Liver (tissue), 9 donors: ENCODE data around the gene PPM1M. TPM values are rescaled to one million over a fixed set of nuclear protein-coding genes. Genes with fewer than 3 reads are reported as not detected.
A peak's percentile ranks its signal among the peaks of the same experiment; 100 is the strongest.

Experiments
- DNase-seq: peaks from one replicate; pipeline ENCODE4 v3.0.0-alpha.2; 2017; ENCODE audit warnings: low spot score
- H3K27ac ChIP-seq, 2 donors: one replicate each; pipeline ENCODE4 v1.7.0; 2013; ENCODE audit warnings: inconsistent platforms in 2 of 2, low read length in 2 of 2, control low read depth in 1 of 2, low read depth in 1 of 2, mild to moderate bottlenecking in 1 of 2
- H3K27me3 ChIP-seq, 4 donors: one replicate each; pipeline versions ENCODE4 v1.6.1 to v1.7.0; 2013; ENCODE audit warnings: low read length in 3 of 4, inconsistent platforms in 1 of 4, mild to moderate bottlenecking in 1 of 4, moderate library complexity in 1 of 4; ENCODE audit not compliant: control insufficient read depth in 4 of 4, insufficient read depth in 4 of 4
- H3K36me3 ChIP-seq, 4 donors: one replicate each; pipeline versions ENCODE4 v1.6.1 to v1.7.0; 2013; ENCODE audit warnings: low read length in 3 of 4, mild to moderate bottlenecking in 3 of 4, low read depth in 1 of 4, moderate library complexity in 1 of 4; ENCODE audit not compliant: control insufficient read depth in 4 of 4, insufficient read depth in 3 of 4
- H3K4me1 ChIP-seq, 4 donors: one replicate each; pipeline versions ENCODE4 v1.6.1 to v1.7.0; 2013; ENCODE audit warnings: low read length in 3 of 4, mild to moderate bottlenecking in 3 of 4, moderate library complexity in 1 of 4; ENCODE audit not compliant: control insufficient read depth in 4 of 4, insufficient read depth in 4 of 4
- H3K4me3 ChIP-seq, 3 donors: one replicate each; pipeline versions ENCODE4 v1.6.1 to v1.7.0; 2013; ENCODE audit warnings: low read length in 3 of 3, control low read depth in 1 of 3, low read depth in 1 of 3, mild to moderate bottlenecking in 1 of 3
- H3K9ac ChIP-seq, 2 donors: one replicate each; pipeline ENCODE4 v1.7.0; 2013; ENCODE audit warnings: low read length in 2 of 2, mild to moderate bottlenecking in 2 of 2, moderate library complexity in 2 of 2, control low read depth in 1 of 2, low read depth in 1 of 2
- H3K9me3 ChIP-seq, 4 donors: one replicate each; pipeline versions ENCODE4 v1.6.1 to v1.7.0; 2013; ENCODE audit warnings: low read length in 3 of 4; ENCODE audit not compliant: control insufficient read depth in 4 of 4
- EGR1 ChIP-seq, 2 donors: IDR thresholded peaks; 2 replicates each; pipeline ENCODE4 v1.6.1; 2016 to 2018; ENCODE audit warnings: antibody characterized with exemption in 2 of 2, low read depth in 2 of 2
- FOXA2 ChIP-seq: IDR thresholded peaks from 2 replicates; pipeline ENCODE4 v1.6.1; 2016; ENCODE audit warnings: antibody characterized with exemption
- GABPA ChIP-seq, 2 donors: IDR thresholded peaks in 1 of 2; conservative IDR thresholded peaks in 1 of 2; 2 replicates each; pipeline ENCODE4 v1.6.1; 2016; ENCODE audit warnings: antibody characterized with exemption in 2 of 2, mild to moderate bottlenecking in 1 of 2, moderate library complexity in 1 of 2
- HNF4A ChIP-seq, 2 donors: conservative IDR thresholded peaks; 2 replicates each; pipeline ENCODE4 v1.6.1; 2016; ENCODE audit warnings: antibody characterized with exemption in 2 of 2, mild to moderate bottlenecking in 2 of 2
- HNF4G ChIP-seq: IDR thresholded peaks from 2 replicates; pipeline ENCODE4 v1.6.1; 2016; ENCODE audit warnings: antibody characterized with exemption
- JUND ChIP-seq, 2 donors: IDR thresholded peaks; 2 replicates each; pipeline ENCODE4 v1.6.1; 2016; ENCODE audit warnings: antibody characterized with exemption in 2 of 2
- NR2F2 ChIP-seq: IDR thresholded peaks from 2 replicates; pipeline ENCODE4 v1.6.1; 2016; ENCODE audit warnings: antibody characterized with exemption
- RAD21 ChIP-seq, 2 donors: IDR thresholded peaks; 2 replicates each; pipeline ENCODE4 v1.6.1; 2016; ENCODE audit warnings: antibody characterized with exemption in 2 of 2, mild to moderate bottlenecking in 2 of 2
- RXRA ChIP-seq, 2 donors: IDR thresholded peaks; 2 replicates each; pipeline ENCODE4 v1.6.1; 2017 to 2018; ENCODE audit warnings: antibody characterized with exemption in 2 of 2, mild to moderate bottlenecking in 1 of 2
- SP1 ChIP-seq: IDR thresholded peaks from 2 replicates; pipeline ENCODE4 v1.6.1; 2018; ENCODE audit warnings: antibody characterized with exemption, mild to moderate bottlenecking
- TAF1 ChIP-seq: conservative IDR thresholded peaks from 2 replicates; pipeline ENCODE4 v1.6.1; 2016; ENCODE audit warnings: antibody characterized with exemption, mild to moderate bottlenecking
- YY1 ChIP-seq: IDR thresholded peaks from 2 replicates; pipeline ENCODE4 v1.6.1; 2016; ENCODE audit warnings: antibody characterized with exemption, mild to moderate bottlenecking
- WGBS: extraction: QIAGEN DNeasy Blood & Tissue Kit; methylation state at CpG from one replicate; pipeline ENCODE4 v1.1.7; 2013; 5-methylcytosine and 5-hydroxymethylcytosine counted together
- polyA plus RNA-seq, 2 donors: library from polyadenylated mRNA; stranded (reverse) in 1 of 2; unstranded in 1 of 2; fragments of 200-250 nt in 1 of 2; fragments of >200 nt in 1 of 2; fragmentation: Nextera tagmentation in 1 of 2; extraction: Ambion mirVana in 1 of 2; gene quantifications; one replicate each; pipeline versions ENCODE4 v1.2.1 to v1.2.3, GENCODE V29; 2013 to 2015
- total RNA-seq, 2 donors: library from RNA; depleted of rRNA; stranded (reverse); fragments of >200 nt; gene quantifications; one replicate each; pipeline ENCODE4 v1.2.3, GENCODE V29; 2014
- TF ChIP-seq, protein P1 (sequence below): IDR thresholded peaks from 2 replicates; pipeline ENCODE4 v1.6.1; 2016; ENCODE audit warnings: antibody characterized with exemption
- TF ChIP-seq, protein P2 (sequence below): IDR thresholded peaks from 2 replicates; pipeline ENCODE4 v1.6.1; 2016; ENCODE audit warnings: antibody characterized with exemption, mild to moderate bottlenecking
- TF ChIP-seq, protein P3 (sequence below): IDR thresholded peaks from 2 replicates; pipeline ENCODE4 v1.6.1; 2016; ENCODE audit warnings: antibody characterized with exemption
- TF ChIP-seq, protein P4 (sequence below): IDR thresholded peaks from 2 replicates; pipeline ENCODE4 v1.6.1; 2016; ENCODE audit warnings: antibody characterized with exemption
- donor health status: healthy.
- donor health status: healthy.
- donor health status: healthy.
- donor health status: healthy.
- donor health status: healthy.

The PPM1M gene
- total and polyA plus RNA-seq, 4 donors: 2.8 to 5.5 (median 4.6) TPM

DNA sequence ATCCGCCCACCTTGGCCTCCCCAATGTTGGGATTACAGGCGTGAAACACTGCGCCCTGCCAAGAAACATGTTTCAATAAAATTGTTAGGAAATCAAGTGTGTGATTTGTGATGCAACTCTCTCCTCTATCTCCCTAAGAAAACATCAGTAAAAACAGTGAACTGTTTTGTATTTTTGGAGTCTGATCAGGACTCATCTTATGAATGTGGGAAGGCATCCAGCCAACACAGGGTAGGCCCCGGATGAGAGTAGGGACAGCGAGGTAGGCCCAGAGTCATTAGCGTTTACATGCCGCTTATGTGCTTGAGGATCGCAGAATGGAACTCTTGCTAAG, 41.2 kb downstream of the PPM1M start (continued):
- TF ChIP-seq, protein P1, sequence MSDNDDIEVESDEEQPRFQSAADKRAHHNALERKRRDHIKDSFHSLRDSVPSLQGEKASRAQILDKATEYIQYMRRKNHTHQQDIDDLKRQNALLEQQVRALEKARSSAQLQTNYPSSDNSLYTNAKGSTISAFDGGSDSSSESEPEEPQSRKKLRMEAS: peak; percentile 77

DNA sequence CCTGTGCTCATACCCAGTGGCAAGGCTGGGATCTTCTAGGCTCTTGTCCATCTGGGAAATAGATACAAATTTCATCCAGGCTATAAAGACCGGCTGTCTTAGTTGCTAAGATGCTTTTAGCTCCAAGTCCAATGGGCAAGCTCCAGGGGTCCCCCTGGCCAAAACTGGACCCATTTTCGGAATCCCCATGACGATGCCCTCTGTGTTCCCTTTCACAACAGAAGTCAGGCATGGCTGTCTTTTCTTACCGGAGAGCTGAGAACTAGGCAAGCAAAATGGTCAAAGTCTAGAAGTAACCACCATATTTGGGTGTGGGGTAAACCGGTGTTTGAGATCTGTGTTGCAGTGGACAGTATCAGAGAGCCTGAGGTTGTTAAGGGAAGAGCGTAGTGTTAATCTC, 43.1 kb downstream of the PPM1M start:
- Histone ChIP-seq H3K27ac (peak overlapping the region; percentile 98 to 100), H3K9me3 (no peaks in the 10 kb centered on the region), H3K27me3 (no peaks in the 10 kb centered on the region), H3K4me1 (peaks cover 17 to 76% (median 56%) of the 10 kb centered on the region in 4 donors), H3K4me3 (peak overlapping the region; percentile 66 to 92 (median 67)), H3K36me3 (peaks cover 3 to 6% (median 5%) of the 10 kb centered on the region in 4 donors), H3K9ac (peak overlapping the region in 1 of 2 donors; percentile 8)
- DNase-seq: no peak
- 71% methylated on average over 6 of the region's 6 CpGs for WGBS
- TF ChIP-seq RAD21 (IDR thresholded peaks at IDR 0.05): no peak

DNA sequence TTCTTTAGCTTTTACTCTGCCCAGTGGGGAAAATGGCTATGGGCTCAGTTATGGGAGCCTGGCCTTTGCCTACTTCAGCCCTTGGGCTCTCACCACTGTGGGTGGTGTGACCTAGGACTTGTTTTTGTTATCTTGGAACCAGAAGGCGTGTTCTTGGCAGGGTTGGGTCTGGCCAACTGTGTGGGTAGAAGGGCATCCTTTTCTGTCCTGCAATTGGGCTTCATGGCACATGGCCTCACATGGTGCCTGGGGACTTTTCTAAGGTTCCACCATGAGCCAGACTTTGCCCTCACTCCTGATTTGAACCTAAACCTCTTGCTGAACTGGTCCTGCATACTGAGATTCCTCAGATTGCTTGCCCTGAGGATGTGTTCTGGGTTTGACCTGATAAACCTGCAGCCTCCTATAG, 43.8 kb downstream of the PPM1M start:
- H3K36me3 ChIP-seq: peaks cover 3 to 6% (median 5%) of the 10 kb centered on the region in 4 donors
- H3K4me1 ChIP-seq: peaks cover 17 to 78% (median 58%) of the 10 kb centered on the region in 4 donors
- no peak overlapping the region for H3K4me3 ChIP-seq
- peak overlapping the region; percentile 98 to 100 for H3K27ac ChIP-seq
- H3K27me3 ChIP-seq: no peaks in the 10 kb centered on the region
- TF ChIP-seq, protein P2, sequence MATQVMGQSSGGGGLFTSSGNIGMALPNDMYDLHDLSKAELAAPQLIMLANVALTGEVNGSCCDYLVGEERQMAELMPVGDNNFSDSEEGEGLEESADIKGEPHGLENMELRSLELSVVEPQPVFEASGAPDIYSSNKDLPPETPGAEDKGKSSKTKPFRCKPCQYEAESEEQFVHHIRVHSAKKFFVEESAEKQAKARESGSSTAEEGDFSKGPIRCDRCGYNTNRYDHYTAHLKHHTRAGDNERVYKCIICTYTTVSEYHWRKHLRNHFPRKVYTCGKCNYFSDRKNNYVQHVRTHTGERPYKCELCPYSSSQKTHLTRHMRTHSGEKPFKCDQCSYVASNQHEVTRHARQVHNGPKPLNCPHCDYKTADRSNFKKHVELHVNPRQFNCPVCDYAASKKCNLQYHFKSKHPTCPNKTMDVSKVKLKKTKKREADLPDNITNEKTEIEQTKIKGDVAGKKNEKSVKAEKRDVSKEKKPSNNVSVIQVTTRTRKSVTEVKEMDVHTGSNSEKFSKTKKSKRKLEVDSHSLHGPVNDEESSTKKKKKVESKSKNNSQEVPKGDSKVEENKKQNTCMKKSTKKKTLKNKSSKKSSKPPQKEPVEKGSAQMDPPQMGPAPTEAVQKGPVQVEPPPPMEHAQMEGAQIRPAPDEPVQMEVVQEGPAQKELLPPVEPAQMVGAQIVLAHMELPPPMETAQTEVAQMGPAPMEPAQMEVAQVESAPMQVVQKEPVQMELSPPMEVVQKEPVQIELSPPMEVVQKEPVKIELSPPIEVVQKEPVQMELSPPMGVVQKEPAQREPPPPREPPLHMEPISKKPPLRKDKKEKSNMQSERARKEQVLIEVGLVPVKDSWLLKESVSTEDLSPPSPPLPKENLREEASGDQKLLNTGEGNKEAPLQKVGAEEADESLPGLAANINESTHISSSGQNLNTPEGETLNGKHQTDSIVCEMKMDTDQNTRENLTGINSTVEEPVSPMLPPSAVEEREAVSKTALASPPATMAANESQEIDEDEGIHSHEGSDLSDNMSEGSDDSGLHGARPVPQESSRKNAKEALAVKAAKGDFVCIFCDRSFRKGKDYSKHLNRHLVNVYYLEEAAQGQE: peak; percentile 6
- TF ChIP-seq EGR1 (IDR thresholded peaks at IDR 0.05; ENCODE audit: low read depth in 2 of 2): peak in 1 of 2 donors; percentile 40
- peak; percentile 75 for TF ChIP-seq TAF1
- no peak for TF ChIP-seq HNF4G
- peak overlapping the region in 1 of 2 donors; percentile 8 for H3K9ac ChIP-seq
- no peaks in the 10 kb centered on the region for H3K9me3 ChIP-seq
- 27% methylated on average over 1 of the region's 1 CpG for WGBS
- no peak for DNase-seq

DNA sequence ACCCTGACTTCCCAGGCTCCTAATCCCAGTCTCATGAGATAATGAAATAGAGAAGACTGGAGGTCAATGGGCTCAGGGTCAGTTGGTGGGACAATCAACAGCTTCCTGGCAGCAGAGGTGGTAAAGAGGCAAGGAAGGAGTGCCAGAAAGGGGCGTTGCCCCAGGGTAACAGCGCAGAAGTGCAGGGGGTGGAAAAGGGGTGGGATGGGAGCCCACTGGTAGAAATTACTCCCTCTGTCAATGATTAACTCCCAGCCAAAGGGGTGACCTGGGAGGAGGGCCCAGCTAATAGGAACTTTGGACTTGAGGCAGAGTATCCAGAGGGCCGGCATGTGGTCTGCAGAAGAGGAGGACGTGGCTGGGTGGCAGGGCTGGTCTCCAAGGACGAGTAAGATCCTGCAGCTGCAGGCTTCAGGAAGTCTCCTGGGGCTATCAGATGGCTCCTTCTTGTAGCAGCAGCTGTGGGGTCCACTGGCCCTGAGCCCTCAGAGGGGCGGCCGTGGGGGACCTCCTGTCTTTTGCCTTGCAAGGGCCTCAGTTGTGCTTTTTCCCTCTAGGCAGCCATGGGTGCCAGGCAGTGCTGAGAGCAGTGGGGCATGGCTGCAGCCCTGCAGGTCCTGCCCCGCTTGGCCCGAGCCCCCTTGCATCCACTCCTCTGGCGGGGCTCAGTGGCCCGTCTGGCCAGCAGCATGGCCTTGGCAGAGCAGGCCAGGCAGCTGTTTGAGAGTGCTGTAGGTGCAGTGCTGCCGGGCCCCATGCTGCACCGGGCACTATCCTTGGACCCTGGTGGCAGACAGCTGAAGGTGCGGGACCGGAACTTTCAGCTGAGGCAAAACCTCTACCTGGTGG, 44.4 kb downstream of the PPM1M start:
- peaks cover 3 to 6% (median 5%) of the 10 kb centered on the region in 4 donors for H3K36me3 ChIP-seq
- H3K9me3 ChIP-seq: no peaks in the 10 kb centered on the region
- WGBS: 33% methylated on average over 15 of the region's 15 CpGs
- DNase-seq: peak; percentile 72
- peaks cover 14 to 79% (median 59%) of the 10 kb centered on the region in 4 donors for H3K4me1 ChIP-seq
- peak overlapping the region; percentile 71 to 95 (median 90) for H3K4me3 ChIP-seq
- peak overlapping the region; percentile 70 to 90 for H3K9ac ChIP-seq
- peak overlapping the region; percentile 98 to 100 for H3K27ac ChIP-seq
- H3K27me3 ChIP-seq: no peaks in the 10 kb centered on the region
- TF ChIP-seq YY1: peak; percentile 83
- peak; percentile 96 to 97 for TF ChIP-seq HNF4A (conservative IDR thresholded peaks at IDR 0.05)
- TF ChIP-seq TAF1: peak; percentile 59
- TF ChIP-seq NR2F2: peak; percentile 71
- TF ChIP-seq SP1: peak; percentile 97
- peak; percentile 99 to 100 for TF ChIP-seq RXRA (IDR thresholded peaks at IDR 0.05)
- TF ChIP-seq, protein P3, sequence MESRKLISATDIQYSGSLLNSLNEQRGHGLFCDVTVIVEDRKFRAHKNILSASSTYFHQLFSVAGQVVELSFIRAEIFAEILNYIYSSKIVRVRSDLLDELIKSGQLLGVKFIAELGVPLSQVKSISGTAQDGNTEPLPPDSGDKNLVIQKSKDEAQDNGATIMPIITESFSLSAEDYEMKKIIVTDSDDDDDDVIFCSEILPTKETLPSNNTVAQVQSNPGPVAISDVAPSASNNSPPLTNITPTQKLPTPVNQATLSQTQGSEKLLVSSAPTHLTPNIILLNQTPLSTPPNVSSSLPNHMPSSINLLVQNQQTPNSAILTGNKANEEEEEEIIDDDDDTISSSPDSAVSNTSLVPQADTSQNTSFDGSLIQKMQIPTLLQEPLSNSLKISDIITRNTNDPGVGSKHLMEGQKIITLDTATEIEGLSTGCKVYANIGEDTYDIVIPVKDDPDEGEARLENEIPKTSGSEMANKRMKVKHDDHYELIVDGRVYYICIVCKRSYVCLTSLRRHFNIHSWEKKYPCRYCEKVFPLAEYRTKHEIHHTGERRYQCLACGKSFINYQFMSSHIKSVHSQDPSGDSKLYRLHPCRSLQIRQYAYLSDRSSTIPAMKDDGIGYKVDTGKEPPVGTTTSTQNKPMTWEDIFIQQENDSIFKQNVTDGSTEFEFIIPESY: no peak
- peak; percentile 94 for TF ChIP-seq HNF4G
- TF ChIP-seq JUND (IDR thresholded peaks at IDR 0.05): peak; percentile 74 to 88
- peak in 1 of 2 donors; percentile 83 for TF ChIP-seq GABPA (IDR thresholded peaks at IDR 0.05 in 1 of 2, conservative IDR thresholded peaks at IDR 0.05 in 1 of 2)
- TF ChIP-seq EGR1 (IDR thresholded peaks at IDR 0.05; ENCODE audit: low read depth in 2 of 2): peak; percentile 45 to 65
- peak; percentile 81 for TF ChIP-seq FOXA2
- TF ChIP-seq, protein P4, sequence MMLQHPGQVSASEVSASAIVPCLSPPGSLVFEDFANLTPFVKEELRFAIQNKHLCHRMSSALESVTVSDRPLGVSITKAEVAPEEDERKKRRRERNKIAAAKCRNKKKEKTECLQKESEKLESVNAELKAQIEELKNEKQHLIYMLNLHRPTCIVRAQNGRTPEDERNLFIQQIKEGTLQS: peak; percentile 71
- TF ChIP-seq, protein P1: no peak
